Hepatocyte (in vitro differentiated cells): ENCODE measurements around the gene FNDC3B. TPM values are rescaled to one million over a fixed set of nuclear protein-coding genes. Genes with fewer than 3 reads are reported as not detected.
A peak's percentile ranks its signal among the peaks of the same experiment; 100 is the strongest.

Source experiments
- DNase-seq: peaks from one replicate; pipeline ENCODE4 v3.0.0-alpha.2; 2016; ENCODE audit warnings: low spot score
- H2AFZ ChIP-seq: fragments of 200-600 bp; sonication (generic); 2 replicates; pipeline ENCODE4 v1.6.0; 2016; ENCODE audit warnings: antibody characterized with exemption, mild to moderate bottlenecking
- H3K27ac ChIP-seq: fragments of 200-600 bp; sonication (generic); 2 replicates; pipeline ENCODE4 v1.5.1; 2016; ENCODE audit warnings: mild to moderate bottlenecking
- H3K27me3 ChIP-seq: fragments of 200-600 bp; sonication (generic); 2 replicates; pipeline ENCODE4 v1.6.1; 2016
- H3K36me3 ChIP-seq: fragments of 200-600 bp; sonication (generic); replicated peaks from 2 replicates; pipeline ENCODE4 v1.5.1; 2016; ENCODE audit warnings: low read depth; ENCODE audit not compliant: insufficient read depth
- H3K4me1 ChIP-seq: fragments of 200-600 bp; sonication (generic); 2 replicates; pipeline ENCODE4 v1.5.1; 2016; ENCODE audit warnings: mild to moderate bottlenecking, moderate library complexity; ENCODE audit not compliant: insufficient read depth
- H3K4me2 ChIP-seq: fragments of 200-600 bp; sonication (generic); 2 replicates; pipeline ENCODE4 v1.6.0; 2016
- H3K4me3 ChIP-seq: fragments of 200-600 bp; sonication (generic); 2 replicates; pipeline ENCODE4 v1.5.1; 2016; ENCODE audit warnings: mild to moderate bottlenecking
- H3K79me2 ChIP-seq: fragments of 200-600 bp; sonication (generic); 2 replicates; pipeline ENCODE4 v1.6.0; 2017; ENCODE audit warnings: mild to moderate bottlenecking
- H3K9me2 ChIP-seq: fragments of 200-600 bp; sonication (generic); replicated peaks from 2 replicates; pipeline ENCODE4 v1.6.0; 2017; ENCODE audit warnings: mild to moderate bottlenecking; ENCODE audit not compliant: insufficient read depth
- H3K9me3 ChIP-seq: fragments of 200-600 bp; sonication (generic); 2 replicates; pipeline ENCODE4 v1.5.1; 2016; ENCODE audit warnings: low read depth, mild to moderate bottlenecking
- H4K20me1 ChIP-seq: fragments of 200-600 bp; sonication (generic); 2 replicates; pipeline ENCODE4 v1.6.0; 2016; ENCODE audit warnings: mild to moderate bottlenecking; ENCODE audit not compliant: insufficient read depth, poor library complexity, severe bottlenecking
- CTCF ChIP-seq: fragments of 200-600 bp; sonication (generic); IDR thresholded peaks from 2 replicates; pipeline ENCODE4 v1.5.1; 2016; ENCODE audit warnings: antibody characterized with exemption, mild to moderate bottlenecking; ENCODE audit not compliant: poor library complexity
- EZH2 ChIP-seq: fragments of 200-600 bp; sonication (generic); IDR thresholded peaks from 2 replicates; pipeline ENCODE4 v1.6.1; 2016; ENCODE audit warnings: antibody characterized with exemption, mild to moderate bottlenecking, borderline replicate concordance
- EZH2phosphoT487 ChIP-seq: fragments of 200-600 bp; sonication (generic); IDR thresholded peaks from one replicate; pipeline ENCODE4 v1.6.1; 2018; ENCODE audit warnings: antibody characterized with exemption, mild to moderate bottlenecking, low read depth, moderate library complexity; ENCODE audit not compliant: unreplicated experiment, severe bottlenecking
- WGBS: methylation state at CpG from one replicate; pipeline ENCODE4 v1.1.6; 2016; ENCODE audit warnings: low lambda C conversion rate; ENCODE audit errors: missing lambda C conversion rate; 5-methylcytosine and 5-hydroxymethylcytosine counted together
- polyA plus RNA-seq: library from polyadenylated mRNA; unstranded; fragments of >200 nt; fragmentation: Nextera tagmentation; extraction: Ambion mirVana; gene quantifications from 2 replicates; pipeline ENCODE4 v1.2.1, GENCODE V29; 2016
- total RNA-seq: library from RNA; depleted of rRNA; stranded (reverse); fragments of >200 nt; gene quantifications from 2 replicates; pipeline ENCODE4 v1.2.3, GENCODE V29; 2014

Gene FNDC3B
- total and polyA plus RNA-seq, 2 experiments from 2014 or later: 61.2 to 113 TPM

GRCh38 chr3:172118019-172118418 lies 78.6 kb downstream of the FNDC3B start:
- peaks cover 16% of the 10 kb centered on the region for H4K20me1 ChIP-seq
- no peak overlapping the region for H3K4me2 ChIP-seq
- no peaks in the 10 kb centered on the region for H3K36me3 ChIP-seq
- TF ChIP-seq CTCF (no peak), EZH2 (no peak), EZH2phosphoT487 (no peak)
- no peak for DNase-seq
- no peaks in the 10 kb centered on the region for H3K9me3 ChIP-seq
- H2AFZ ChIP-seq: no peak overlapping the region
- peaks cover 85% of the 10 kb centered on the region for H3K79me2 ChIP-seq
- H3K27me3 ChIP-seq: no peaks in the 10 kb centered on the region
- H3K9me2 ChIP-seq: no peaks in the 10 kb centered on the region
- 73% methylated on average over 4 of the region's 4 CpGs for WGBS
- H3K4me1 ChIP-seq: peaks cover 6% of the 10 kb centered on the region
- H3K27ac ChIP-seq: no peak overlapping the region
- H3K4me3 ChIP-seq: no peak overlapping the region

GRCh38 chr3:172119266-172119969 lies 80.0 kb downstream of the FNDC3B start:
- H3K79me2 ChIP-seq: peaks cover 85% of the 10 kb centered on the region
- peak; percentile 39 for DNase-seq
- no peak overlapping the region for H2AFZ ChIP-seq
- no peaks in the 10 kb centered on the region for H3K36me3 ChIP-seq
- H3K9me2 ChIP-seq: no peaks in the 10 kb centered on the region
- no peaks in the 10 kb centered on the region for H3K9me3 ChIP-seq
- TF ChIP-seq EZH2 (no peak), CTCF (no peak), EZH2phosphoT487 (no peak)
- no peak overlapping the region for H3K4me3 ChIP-seq
- WGBS: 42% methylated on average over 7 of the region's 7 CpGs
- no peaks in the 10 kb centered on the region for H3K27me3 ChIP-seq
- H4K20me1 ChIP-seq: peaks cover 6% of the 10 kb centered on the region
- peak overlapping the region; percentile 66 for H3K27ac ChIP-seq
- H3K4me1 ChIP-seq: peaks cover 7% of the 10 kb centered on the region
- peak overlapping the region; percentile 19 for H3K4me2 ChIP-seq

- peaks cover 85% of the 10 kb centered on the region for H3K79me2 ChIP-seq
- H4K20me1 ChIP-seq: peaks cover 2% of the 10 kb centered on the region
- no peaks in the 10 kb centered on the region for H3K36me3 ChIP-seq
- no peaks in the 10 kb centered on the region for H3K27me3 ChIP-seq
- no peaks in the 10 kb centered on the region for H3K9me3 ChIP-seq
- WGBS: 95% methylated on average over 6 of the region's 6 CpGs
- no peak overlapping the region for H2AFZ ChIP-seq
- H3K4me3 ChIP-seq: no peak overlapping the region
- TF ChIP-seq EZH2 (no peak), EZH2phosphoT487 (no peak), CTCF (no peak)
- H3K9me2 ChIP-seq: no peaks in the 10 kb centered on the region
- H3K4me2 ChIP-seq: no peak overlapping the region
- DNase-seq: no peak
- peak overlapping the region; percentile 17 for H3K27ac ChIP-seq
- H3K4me1 ChIP-seq: peaks cover 21% of the 10 kb centered on the region
Observed at GRCh38 chr3:172120912-172121311, 81.5 kb downstream of the FNDC3B start.
